DMS114 treated with DMSO at 0.1 percent for 48 hours (cell line): ENCODE data around the gene DOCK1.

Experiments
- DNase-seq: peaks from one replicate; lab custom pipeline; 2025; ENCODE audit not compliant: unreplicated experiment; lab: John Stamatoyannopoulos, UW

DOCK1 gene

GRCh38 chr10:127071126-127071525 is 165.9 kb downstream of the DOCK1 start:
- no peak for DNase-seq

GRCh38 chr10:127073666-127074065 is 168.4 kb downstream of the DOCK1 start:
- no peak for DNase-seq

GRCh38 chr10:127079392-127079791 is 174.2 kb downstream of the DOCK1 start:
- no peak for DNase-seq

GRCh38 chr10:127080317-127080716 is 175.1 kb downstream of the DOCK1 start:
- DNase-seq = no peak

GRCh38 chr10:127081851-127082345 is 176.7 kb downstream of the DOCK1 start:
- DNase-seq = no peak

GRCh38 chr10:127082651-127083050 is 177.4 kb downstream of the DOCK1 start:
- no peak for DNase-seq

GRCh38 chr10:127085957-127086356 is 180.7 kb downstream of the DOCK1 start:
- DNase-seq = no peak

- DNase-seq = no peak
These were observed 183.7 kb downstream of the DOCK1 start for GRCh38 chr10:127088908-127089307.

- DNase-seq = no peak
These were observed 184.2 kb downstream of the DOCK1 start for GRCh38 chr10:127089446-127089845.

GRCh38 chr10:127090138-127090537 is 184.9 kb downstream of the DOCK1 start:
- DNase-seq = no peak

- no peak for DNase-seq
These were observed 186.1 kb downstream of the DOCK1 start for GRCh38 chr10:127091354-127091753.

GRCh38 chr10:127092916-127093315 is 187.7 kb downstream of the DOCK1 start:
- no peak for DNase-seq

GRCh38 chr10:127094984-127095383 is 189.8 kb downstream of the DOCK1 start:
- no peak for DNase-seq

- no peak for DNase-seq
These were observed 195.9 kb downstream of the DOCK1 start for GRCh38 chr10:127100983-127101615.

GRCh38 chr10:127102176-127102575 is 196.9 kb downstream of the DOCK1 start:
- DNase-seq = no peak

GRCh38 chr10:127115100-127115499 is 209.9 kb downstream of the DOCK1 start:
- no peak for DNase-seq

GRCh38 chr10:127117125-127117524 is 211.9 kb downstream of the DOCK1 start:
- DNase-seq = no peak

- no peak for DNase-seq
These were observed 212.8 kb downstream of the DOCK1 start for GRCh38 chr10:127118034-127118433.

GRCh38 chr10:127119936-127120335 is 214.7 kb downstream of the DOCK1 start:
- no peak for DNase-seq

- no peak for DNase-seq
These were observed 217.6 kb downstream of the DOCK1 start for GRCh38 chr10:127122831-127123230.

GRCh38 chr10:127123626-127124025 is 218.4 kb downstream of the DOCK1 start:
- no peak for DNase-seq

GRCh38 chr10:127125331-127125730 is 220.1 kb downstream of the DOCK1 start:
- DNase-seq = no peak

GRCh38 chr10:127127822-127128221 is 222.6 kb downstream of the DOCK1 start:
- no peak for DNase-seq
